ENCODE measurements around the gene MOV10L1. TPM values are rescaled to one million over a fixed set of nuclear protein-coding genes. Genes with fewer than 3 reads are reported as not detected.

MOV10L1 gene
- total RNA-seq, 1 donor from 2014 or later = 1.1 TPM

- Mint-ChIP-seq H3K9me3 (ENCODE audit: low read depth) (no peaks in the 10 kb centered on the region), H3K4me1 (ENCODE audit: low read depth) (no peaks in the 10 kb centered on the region), H3K27ac (ENCODE audit: unreplicated experiment) (no peak overlapping the region), H3K27me3 (ENCODE audit: low read depth) (no peaks in the 10 kb centered on the region), H3K36me3 (ENCODE audit: low read depth) (no peaks in the 10 kb centered on the region), H3K4me3 (ENCODE audit: unreplicated experiment) (no peak overlapping the region)
- TF ChIP-seq CTCF (IDR thresholded peaks at IDR 0.05) = no peak
- no peak for DNase-seq (ENCODE audit: low spot score)
Measured at GRCh38 chr22:50074551-50075530, 15.0 kb upstream of the MOV10L1 start.

GRCh38 chr22:50076646-50077535 is 12.9 kb upstream of the MOV10L1 start:
- no peaks in the 10 kb centered on the region for H3K4me1 Mint-ChIP-seq (ENCODE audit: low read depth)
- H3K27me3 Mint-ChIP-seq (ENCODE audit: low read depth) = peaks cover 2% of the 10 kb centered on the region
- no peaks in the 10 kb centered on the region for H3K9me3 Mint-ChIP-seq (ENCODE audit: low read depth)
- DNase-seq (ENCODE audit: low spot score) = peak; percentile 81
- no peak overlapping the region for H3K27ac Mint-ChIP-seq (ENCODE audit: unreplicated experiment)
- no peak overlapping the region for H3K4me3 Mint-ChIP-seq (ENCODE audit: unreplicated experiment)
- no peak for TF ChIP-seq CTCF (IDR thresholded peaks at IDR 0.05)
- no peaks in the 10 kb centered on the region for H3K36me3 Mint-ChIP-seq (ENCODE audit: low read depth)

- no peaks in the 10 kb centered on the region for H3K36me3 Mint-ChIP-seq (ENCODE audit: low read depth)
- no peaks in the 10 kb centered on the region for H3K4me1 Mint-ChIP-seq (ENCODE audit: low read depth)
- peaks cover 2% of the 10 kb centered on the region for H3K27me3 Mint-ChIP-seq (ENCODE audit: low read depth)
- TF ChIP-seq CTCF (IDR thresholded peaks at IDR 0.05) = no peak
- H3K27ac Mint-ChIP-seq (ENCODE audit: unreplicated experiment) = no peak overlapping the region
- no peak overlapping the region for H3K4me3 Mint-ChIP-seq (ENCODE audit: unreplicated experiment)
- H3K9me3 Mint-ChIP-seq (ENCODE audit: low read depth) = no peaks in the 10 kb centered on the region
- DNase-seq (ENCODE audit: low spot score) = peak; percentile 37
Measured at GRCh38 chr22:50078246-50078645, 11.6 kb upstream of the MOV10L1 start.

GRCh38 chr22:50078761-50079160 is 11.0 kb upstream of the MOV10L1 start:
- H3K27ac Mint-ChIP-seq (ENCODE audit: unreplicated experiment) = no peak overlapping the region
- peaks cover 2% of the 10 kb centered on the region for H3K27me3 Mint-ChIP-seq (ENCODE audit: low read depth)
- H3K36me3 Mint-ChIP-seq (ENCODE audit: low read depth) = no peaks in the 10 kb centered on the region
- no peak for TF ChIP-seq CTCF (IDR thresholded peaks at IDR 0.05)
- no peaks in the 10 kb centered on the region for H3K4me1 Mint-ChIP-seq (ENCODE audit: low read depth)
- H3K4me3 Mint-ChIP-seq (ENCODE audit: unreplicated experiment) = no peak overlapping the region
- H3K9me3 Mint-ChIP-seq (ENCODE audit: low read depth) = no peaks in the 10 kb centered on the region
- DNase-seq (ENCODE audit: low spot score) = peak; percentile 74

- no peak for TF ChIP-seq CTCF (IDR thresholded peaks at IDR 0.05)
- no peaks in the 10 kb centered on the region for H3K9me3 Mint-ChIP-seq (ENCODE audit: low read depth)
- no peak overlapping the region for H3K27ac Mint-ChIP-seq (ENCODE audit: unreplicated experiment)
- peaks cover 2% of the 10 kb centered on the region for H3K4me1 Mint-ChIP-seq (ENCODE audit: low read depth)
- peak; percentile 62 for DNase-seq (ENCODE audit: low spot score)
- H3K27me3 Mint-ChIP-seq (ENCODE audit: low read depth) = peaks cover 2% of the 10 kb centered on the region
- no peaks in the 10 kb centered on the region for H3K36me3 Mint-ChIP-seq (ENCODE audit: low read depth)
- no peak overlapping the region for H3K4me3 Mint-ChIP-seq (ENCODE audit: unreplicated experiment)
Measured at GRCh38 chr22:50080077-50080465, 9.7 kb upstream of the MOV10L1 start.
